WI38 (cell line): ENCODE results near the gene RAB27B.
"Not testable (repeated sequence)": the region's sequence is repeated elsewhere in the genome, so short reads cannot be mapped to it uniquely, and the experiment has no call there.

ENCODE experiments used
- H3K4me3 ChIP-seq: 2 replicates; pipeline ENCODE4 v1.5.1; 2011; ENCODE audit warnings: low read depth, mild to moderate bottlenecking, control low read depth, low read length
- CTCF ChIP-seq: IDR thresholded peaks from 2 replicates; pipeline ENCODE4 v1.5.1; 2012; ENCODE audit warnings: low read depth, mild to moderate bottlenecking, control low read depth, low read length

RAB27B gene

GRCh38 chr18:54813977-54814565 is 14.2 kb upstream of the RAB27B start:
- TF ChIP-seq CTCF = no peak
- no peak overlapping the region for H3K4me3 ChIP-seq

- no peak for TF ChIP-seq CTCF
- H3K4me3 ChIP-seq = no peak overlapping the region
Observed at GRCh38 chr18:54815086-54815485, 13.2 kb upstream of the RAB27B start.

GRCh38 chr18:54820785-54821275 is 7.4 kb upstream of the RAB27B start:
- not testable (repeated sequence) for H3K4me3 ChIP-seq

- no peak overlapping the region for H3K4me3 ChIP-seq
- TF ChIP-seq CTCF = no peak
Observed at GRCh38 chr18:54822872-54823845, 5.1 kb upstream of the RAB27B start.

GRCh38 chr18:54824761-54825160 is 3.5 kb upstream of the RAB27B start:
- TF ChIP-seq CTCF = no peak
- H3K4me3 ChIP-seq = no peak overlapping the region

- no peak overlapping the region for H3K4me3 ChIP-seq
- no peak for TF ChIP-seq CTCF
Observed at GRCh38 chr18:54825601-54826344, 2.5 kb upstream of the RAB27B start.

- H3K4me3 ChIP-seq = peak overlapping the region; percentile 66
- no peak for TF ChIP-seq CTCF
Observed at GRCh38 chr18:54828986-54829385, 709 bp downstream of the RAB27B start.
